ENCODE data around the gene MCF2L.
"Not testable (repeated sequence)": the region's sequence is repeated elsewhere in the genome, so short reads cannot be mapped to it uniquely, and the experiment has no call there.

The MCF2L gene

GRCh38 chr13:113102727-113103126 lies 133.7 kb downstream of the MCF2L start:
- DNase-seq = no peak

GRCh38 chr13:113103646-113104045 lies 134.6 kb downstream of the MCF2L start:
- DNase-seq = no peak

- DNase-seq = no peak
Observed at GRCh38 chr13:113105032-113105920, 136.3 kb downstream of the MCF2L start, which contains the start of gene F7. Gene F7, plus strand, starts transcription at chr13:113105791. Its CDS starts 51 bp downstream, at chr13:113105842.

GRCh38 chr13:113105921-113106452 lies 137.0 kb downstream of the MCF2L start:
- DNase-seq = no peak

GRCh38 chr13:113106711-113107351 lies 137.8 kb downstream of the MCF2L start:
- DNase-seq = no peak

GRCh38 chr13:113108521-113108920 lies 139.5 kb downstream of the MCF2L start:
- DNase-seq = not testable (repeated sequence)

- DNase-seq = no peak
Observed at GRCh38 chr13:113109151-113110047, 140.4 kb downstream of the MCF2L start.

GRCh38 chr13:113110048-113110851 lies 141.2 kb downstream of the MCF2L start:
- no peak for DNase-seq

GRCh38 chr13:113110852-113111315 lies 141.9 kb downstream of the MCF2L start:
- DNase-seq = no peak

GRCh38 chr13:113111821-113112220 lies 142.8 kb downstream of the MCF2L start:
- not testable (repeated sequence) for DNase-seq

- DNase-seq = not testable (repeated sequence)
Observed at GRCh38 chr13:113112475-113112874, 143.5 kb downstream of the MCF2L start.

GRCh38 chr13:113112893-113113845 lies 144.2 kb downstream of the MCF2L start:
- DNase-seq = no peak

- no peak for DNase-seq
Observed at GRCh38 chr13:113113846-113114271, 144.8 kb downstream of the MCF2L start.

GRCh38 chr13:113114511-113115362 lies 145.7 kb downstream of the MCF2L start:
- no peak for DNase-seq

GRCh38 chr13:113115363-113116205 lies 146.6 kb downstream of the MCF2L start:
- DNase-seq = no peak

GRCh38 chr13:113116206-113116800 lies 147.3 kb downstream of the MCF2L start:
- DNase-seq = no peak

- no peak for DNase-seq
Observed at GRCh38 chr13:113116871-113117271, 147.9 kb downstream of the MCF2L start.

- no peak for DNase-seq
Observed at GRCh38 chr13:113117335-113117872, 148.4 kb downstream of the MCF2L start.

Data from NCI-H2029 (cell line).